Stimulated activated CD8-positive, alpha-beta memory T cell treated with anti-CD3 and anti-CD28 coated beads, Interleukin-12 subunit alpha, Interleukin-12 subunit beta, amount 100 ng/mL, for 24 hours (primary cell): ENCODE measurements around the gene ITSN2.
"Not testable (repeated sequence)": the region's sequence is repeated elsewhere in the genome, so short reads cannot be mapped to it uniquely, and the experiment has no call there.

Experiments used
- DNase-seq: peaks from one replicate; pipeline ENCODE4 v3.0.0-alpha.2; 2020; ENCODE audit errors: extremely low read depth

The ITSN2 gene

DNA sequence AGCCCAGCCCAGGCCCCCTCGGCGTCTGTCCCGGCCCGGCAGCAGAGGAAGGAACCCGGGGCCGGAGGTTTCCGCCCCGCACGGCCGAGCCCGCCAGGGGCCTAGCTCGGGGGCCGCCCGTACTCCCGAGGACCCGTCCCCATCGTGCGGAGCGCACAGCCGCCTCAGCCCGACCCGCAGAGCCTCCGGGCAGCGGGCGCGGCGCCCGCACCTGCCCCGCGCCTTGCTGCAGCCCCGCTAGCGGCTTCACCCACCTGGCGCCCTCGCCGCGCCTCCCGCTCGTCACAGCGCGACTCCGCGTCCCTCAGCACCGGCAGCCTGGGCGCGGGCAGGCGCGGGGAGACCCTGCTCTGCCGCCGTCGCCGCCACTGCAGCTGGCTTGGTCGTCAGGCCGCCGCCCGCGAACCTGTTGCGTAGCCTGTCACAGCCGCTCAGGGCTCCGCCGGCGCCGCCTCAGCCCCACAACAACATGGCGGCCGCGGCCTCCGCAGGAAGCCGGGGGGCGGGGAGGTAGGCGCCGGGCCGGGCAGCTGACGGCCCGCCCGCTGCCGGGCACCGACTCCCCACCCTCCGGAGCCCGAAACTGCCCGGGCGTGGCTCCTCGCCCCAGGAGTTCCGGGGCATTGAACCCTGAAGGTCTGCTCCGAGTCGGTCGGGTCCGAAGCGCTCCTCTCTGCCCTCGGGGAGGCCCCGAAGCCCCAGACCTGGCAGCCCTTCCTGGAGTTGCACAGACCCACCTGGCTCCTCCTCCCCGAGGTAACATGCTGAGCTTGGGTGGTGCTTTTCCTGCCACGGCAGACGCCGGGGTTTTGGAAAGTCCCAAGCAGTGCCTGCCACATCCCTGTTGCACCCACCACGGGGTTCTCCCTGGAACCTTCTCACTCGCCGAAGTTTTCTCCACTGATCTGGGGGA is at the start of gene ITSN2:
TSS of gene ITSN2 (minus strand) at position 487 of the 913 bp plus-strand sequence. CDS start 32,454 bp downstream, outside the sequence.
- peak; percentile 61 for DNase-seq

DNA sequence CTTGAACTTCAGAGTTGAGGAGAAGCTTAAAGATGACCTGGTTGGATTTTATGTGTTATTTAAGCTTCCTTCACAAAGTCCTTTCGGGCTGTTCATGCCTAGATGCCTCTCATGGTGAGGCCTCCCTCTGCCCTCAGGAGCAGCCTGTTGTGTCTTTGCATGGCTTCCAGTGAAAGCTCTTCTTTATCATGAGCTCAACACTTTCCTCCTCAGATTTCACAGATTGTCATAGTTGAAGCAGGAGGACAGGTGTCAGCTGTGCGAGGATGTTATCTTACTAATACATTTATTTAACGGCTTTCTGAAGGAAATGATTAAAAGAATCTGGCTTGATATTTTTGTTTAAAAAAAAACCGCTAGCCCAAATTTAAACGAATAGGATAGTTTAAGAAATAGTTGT is 48.8 kb upstream of the ITSN2 start:
- no peak for DNase-seq

DNA sequence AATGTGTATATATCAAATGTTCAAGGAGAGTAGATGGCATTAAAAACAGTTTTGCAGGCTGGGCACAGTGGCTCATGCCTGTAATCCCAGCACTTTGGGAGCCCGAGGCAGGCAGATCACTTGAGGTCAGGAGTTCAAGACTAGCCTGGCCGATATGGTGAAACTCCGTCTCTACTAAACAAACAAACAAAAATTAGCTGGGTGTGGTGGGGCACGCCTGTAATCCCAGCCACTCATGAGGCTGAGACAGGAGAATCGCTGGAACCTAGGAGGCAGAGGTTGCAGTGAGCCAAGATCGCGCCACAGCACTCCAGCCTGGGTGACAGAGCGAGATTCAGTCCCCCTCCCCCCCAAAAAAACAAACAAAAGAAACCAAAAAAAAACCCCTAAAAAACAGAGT is 48.4 kb upstream of the ITSN2 start:
- DNase-seq, result not testable (repeated sequence)

GRCh38 chr2:24404491-24404921 is 44.2 kb upstream of the ITSN2 start:
- no peak for DNase-seq

DNA sequence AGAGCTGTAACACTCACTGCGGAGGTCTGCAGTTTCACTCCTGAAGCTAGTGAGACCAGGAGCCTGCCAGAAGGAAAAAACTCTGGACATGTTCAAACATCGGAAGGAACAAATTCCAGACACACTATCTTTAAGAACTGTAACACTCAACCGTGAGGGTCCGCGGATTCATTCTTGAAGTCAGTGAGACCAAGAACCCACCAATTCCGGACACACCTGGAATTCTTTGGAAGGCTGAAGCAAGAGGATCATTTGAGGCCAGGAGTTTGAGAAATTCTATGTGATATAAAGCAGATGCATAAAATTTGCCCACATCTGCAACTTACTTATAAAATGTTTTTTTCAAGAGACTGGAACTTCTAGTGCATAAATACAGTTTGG is 43.5 kb upstream of the ITSN2 start:
- no peak for DNase-seq

DNA sequence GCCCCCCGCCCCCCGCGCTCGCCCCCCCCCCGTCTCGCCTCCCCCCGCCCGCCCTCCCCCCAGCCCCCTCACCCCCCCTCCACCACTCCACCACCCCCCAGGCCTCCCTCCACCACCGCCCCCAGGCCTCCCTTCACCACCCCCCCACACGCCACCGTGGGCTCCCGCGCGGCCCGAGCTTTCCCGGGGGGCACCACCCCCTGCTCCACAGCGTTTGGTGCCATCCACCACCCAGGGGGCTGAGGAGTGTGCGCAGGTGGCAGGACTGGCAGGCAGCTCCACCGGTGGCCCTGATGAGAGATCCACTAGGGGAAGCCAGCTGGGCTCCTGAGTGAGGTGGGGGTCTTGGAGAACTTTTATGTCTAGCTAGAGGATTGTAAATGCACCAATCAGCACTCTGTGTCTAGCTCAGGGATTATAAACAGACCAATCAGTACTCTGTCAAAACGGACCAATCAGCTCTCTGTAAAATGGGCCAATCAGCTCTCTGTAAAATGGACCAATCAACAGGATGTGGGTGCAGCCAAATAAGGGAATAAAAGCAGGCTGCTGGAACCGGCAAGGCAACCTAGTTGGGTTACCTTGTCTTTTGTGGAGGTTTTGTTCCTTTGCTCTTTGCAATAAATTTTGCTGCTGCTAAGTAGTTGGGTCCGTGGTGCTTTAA is 43.0 kb upstream of the ITSN2 start:
- no peak for DNase-seq

GRCh38 chr2:24402242-24403097 is 42.1 kb upstream of the ITSN2 start:
- DNase-seq, result no peak

GRCh38 chr2:24400207-24400907 is 40.0 kb upstream of the ITSN2 start:
- DNase-seq, result no peak

DNA sequence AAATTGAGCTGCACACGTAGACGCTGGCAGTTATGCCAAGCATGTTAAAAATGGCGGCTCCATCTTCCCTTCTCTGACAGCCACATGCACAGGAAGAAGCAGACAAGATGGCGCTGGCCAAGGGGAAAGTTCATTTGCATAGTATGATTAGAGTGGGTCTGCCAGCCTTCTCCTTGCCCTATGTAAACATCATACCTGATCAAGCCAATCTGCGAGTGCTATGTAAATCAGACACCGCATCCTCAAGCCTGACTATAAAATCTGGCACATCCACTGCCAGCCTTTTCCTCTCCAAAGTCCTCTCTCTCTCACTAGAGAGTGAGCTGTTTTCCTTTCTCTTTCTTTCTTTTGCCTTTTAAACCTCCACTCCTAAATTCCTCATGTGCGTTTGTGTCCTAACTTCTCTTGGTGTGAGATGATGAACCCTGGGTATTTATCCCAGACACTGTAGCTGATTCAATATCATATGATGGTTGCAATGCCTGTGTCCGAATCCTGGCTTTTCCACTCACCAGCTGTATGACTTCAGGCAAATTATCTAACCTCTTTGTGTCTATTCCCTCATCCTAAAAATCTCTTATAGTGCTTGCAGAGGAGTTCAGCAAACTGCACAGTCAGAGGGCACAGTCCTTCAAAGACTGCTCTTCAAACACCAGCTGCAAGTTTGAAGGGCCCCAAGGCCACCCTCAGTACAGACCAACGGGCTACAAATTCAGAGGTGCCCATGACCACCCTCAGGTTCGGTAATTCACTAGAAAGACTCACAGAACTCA is 39.3 kb upstream of the ITSN2 start:
- DNase-seq, result no peak

DNA sequence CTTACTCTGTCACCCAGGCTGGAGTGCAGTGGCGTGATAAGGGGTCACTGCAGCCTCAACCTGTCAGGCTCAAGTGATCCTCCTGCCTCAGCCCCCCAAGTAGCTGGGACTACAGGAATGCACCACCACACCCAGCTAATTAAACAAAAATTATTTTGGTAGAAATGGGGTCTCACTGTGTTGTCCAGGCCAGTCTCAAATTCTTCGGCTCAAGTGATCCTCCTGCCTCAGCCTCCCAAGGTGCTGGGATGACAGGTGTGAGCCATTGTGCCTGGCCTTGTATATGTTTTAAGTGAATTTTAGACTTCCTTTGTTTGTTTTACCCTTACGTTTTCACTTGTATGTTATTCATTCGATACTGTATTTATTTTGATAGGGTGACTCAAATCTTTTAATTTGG is 34.7 kb upstream of the ITSN2 start:
- no peak for DNase-seq

- DNase-seq, result no peak
Measured at GRCh38 chr2:24392542-24393059, 32.3 kb upstream of the ITSN2 start.

DNA sequence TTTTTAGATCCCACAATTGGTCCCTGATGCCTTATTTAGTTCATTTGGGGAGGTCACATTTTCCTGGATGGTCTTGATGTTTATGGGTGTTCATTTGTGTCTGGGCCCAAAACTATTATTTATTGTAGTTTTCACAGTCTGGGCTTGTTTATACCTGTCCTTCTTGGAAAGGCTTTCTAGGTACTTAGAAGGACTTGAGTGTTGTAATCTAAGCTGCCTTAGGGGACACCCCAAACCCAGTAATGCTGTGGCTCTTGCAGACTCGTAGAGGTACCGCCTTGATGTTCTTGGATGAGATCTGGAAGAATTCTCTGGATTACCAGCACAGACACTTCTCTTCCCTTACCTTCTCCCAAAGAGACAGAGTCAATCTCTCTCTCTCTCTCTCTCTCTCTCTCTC is 25.0 kb upstream of the ITSN2 start:
- DNase-seq, result no peak

GRCh38 chr2:24382363-24383073 is 22.2 kb upstream of the ITSN2 start:
- DNase-seq, result peak; percentile 5

- DNase-seq, result no peak
Measured at GRCh38 chr2:24380820-24381219, 20.5 kb upstream of the ITSN2 start.

- no peak for DNase-seq
Measured at GRCh38 chr2:24375349-24376087, 15.2 kb upstream of the ITSN2 start.

DNA sequence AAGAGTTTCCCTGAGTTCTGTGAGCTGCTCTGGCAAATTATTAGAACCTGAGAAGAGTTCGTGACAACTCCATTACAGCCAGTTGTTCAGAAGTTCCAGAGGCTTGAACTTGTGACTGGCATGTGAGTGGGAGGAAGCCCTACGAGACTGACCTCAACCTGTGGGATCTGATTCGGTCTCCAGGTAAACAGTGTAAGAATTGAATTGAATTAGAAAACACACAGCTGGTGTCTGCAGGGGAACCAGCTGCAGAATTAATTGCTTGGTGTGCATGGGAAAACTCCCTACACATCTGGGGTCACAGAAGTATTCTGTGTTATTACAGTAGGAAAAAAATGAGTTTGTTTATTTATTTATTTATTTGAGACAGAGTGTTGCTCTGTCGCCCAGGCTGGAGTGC is 14.0 kb upstream of the ITSN2 start:
- DNase-seq, result no peak

GRCh38 chr2:24372033-24372432 is 11.7 kb upstream of the ITSN2 start:
- DNase-seq, result no peak

- DNase-seq, result no peak
Measured at GRCh38 chr2:24365826-24366225, 5.5 kb upstream of the ITSN2 start.

- no peak for DNase-seq
Measured at GRCh38 chr2:24365051-24365450, 4.7 kb upstream of the ITSN2 start.
